ENCODE measurements around the gene COL6A2.

- TF ChIP-seq EZH2 (IDR thresholded peaks at IDR 0.05; ENCODE audit: insufficient read depth, poor library complexity, severe bottlenecking) (no peak), EZH2phosphoT487 (IDR thresholded peaks at IDR 0.05; ENCODE audit: insufficient read depth, low read depth) (no peak)
Observed at GRCh38 chr21:46151261-46151988, 53.5 kb downstream of the COL6A2 start.

All from GM23248 (cell line).